ENCODE measurements around the gene SPATA33.

SPATA33 gene

DNA sequence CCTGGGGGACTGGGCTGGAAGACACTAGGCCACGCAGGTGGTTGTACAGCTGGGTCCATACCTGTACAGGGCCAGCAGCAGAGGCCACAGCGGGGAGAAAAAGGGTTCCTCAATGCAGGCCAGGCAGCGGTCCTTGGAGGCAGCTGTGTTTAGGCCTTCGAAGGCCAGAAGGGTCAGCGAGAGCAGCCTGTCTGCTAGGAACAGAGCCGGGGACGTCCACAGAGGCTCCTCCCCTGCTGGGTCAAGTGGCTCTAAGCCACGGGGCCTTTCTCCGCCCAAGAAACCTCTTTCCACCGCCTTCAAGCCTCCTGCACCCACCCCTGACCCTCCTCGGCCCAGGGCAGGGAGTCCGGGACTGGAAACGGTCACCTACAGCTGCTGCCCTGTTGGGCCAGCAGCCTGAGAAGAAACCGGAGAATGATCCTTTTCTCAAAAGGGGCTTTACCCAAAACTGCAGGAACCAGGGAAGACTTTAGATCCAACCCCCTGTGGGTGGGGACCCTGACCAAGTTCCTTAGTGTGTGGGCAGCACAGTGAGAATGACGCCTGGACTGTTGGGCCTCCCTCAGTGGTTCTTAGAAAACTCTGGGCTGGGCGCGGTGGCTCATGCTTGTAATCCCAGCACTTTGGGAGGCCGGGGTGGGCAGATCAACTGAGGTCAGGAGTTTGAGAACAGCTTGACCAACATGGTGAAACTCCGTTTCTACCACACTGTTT is 52.2 kb downstream of the SPATA33 start:
- no peak for DNase-seq (ENCODE audit: low read depth)

DNA sequence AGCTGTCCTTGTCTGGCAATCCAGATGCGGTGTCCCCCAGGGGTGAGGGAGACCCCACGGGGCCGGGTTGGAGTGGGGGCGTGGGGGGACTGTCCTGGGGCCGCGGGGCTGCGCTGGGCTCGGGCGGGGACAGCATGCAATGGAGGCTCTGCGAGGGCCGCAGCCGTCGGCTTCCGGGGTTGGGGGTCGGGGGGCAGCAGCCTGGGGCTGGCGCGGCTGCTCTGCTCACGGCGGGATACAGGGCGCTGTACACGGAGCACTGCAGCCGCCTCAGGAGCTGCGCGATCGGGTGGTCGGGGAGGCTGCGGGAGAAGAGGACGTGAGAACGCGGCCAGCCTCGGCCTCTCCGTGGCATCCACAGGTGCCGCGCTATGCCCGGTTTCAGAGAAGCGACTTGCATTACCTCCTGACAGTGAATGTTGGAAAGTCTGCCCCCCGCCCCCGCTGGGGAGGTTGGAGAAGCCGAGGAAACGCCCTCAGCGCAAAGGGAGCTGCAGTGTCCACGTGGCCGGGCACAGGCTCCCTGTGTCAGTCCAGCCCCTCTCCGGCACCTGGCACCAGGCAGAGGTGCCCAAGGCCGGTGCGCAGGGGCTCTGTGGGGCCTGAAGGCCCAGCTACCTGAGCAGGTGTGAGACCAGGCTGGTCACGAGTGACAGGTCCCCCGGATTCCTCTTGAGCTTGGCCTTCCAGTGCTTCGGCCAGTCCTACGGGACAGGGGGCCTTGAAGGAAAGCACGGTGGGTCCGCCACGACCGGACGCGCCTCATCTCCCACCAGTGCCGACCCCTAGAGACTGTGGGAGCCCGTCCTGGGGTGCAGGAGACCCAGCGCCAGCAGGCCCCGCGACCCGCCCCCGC is 53.3 kb downstream of the SPATA33 start:
- no peak for DNase-seq (ENCODE audit: low read depth)

DNA sequence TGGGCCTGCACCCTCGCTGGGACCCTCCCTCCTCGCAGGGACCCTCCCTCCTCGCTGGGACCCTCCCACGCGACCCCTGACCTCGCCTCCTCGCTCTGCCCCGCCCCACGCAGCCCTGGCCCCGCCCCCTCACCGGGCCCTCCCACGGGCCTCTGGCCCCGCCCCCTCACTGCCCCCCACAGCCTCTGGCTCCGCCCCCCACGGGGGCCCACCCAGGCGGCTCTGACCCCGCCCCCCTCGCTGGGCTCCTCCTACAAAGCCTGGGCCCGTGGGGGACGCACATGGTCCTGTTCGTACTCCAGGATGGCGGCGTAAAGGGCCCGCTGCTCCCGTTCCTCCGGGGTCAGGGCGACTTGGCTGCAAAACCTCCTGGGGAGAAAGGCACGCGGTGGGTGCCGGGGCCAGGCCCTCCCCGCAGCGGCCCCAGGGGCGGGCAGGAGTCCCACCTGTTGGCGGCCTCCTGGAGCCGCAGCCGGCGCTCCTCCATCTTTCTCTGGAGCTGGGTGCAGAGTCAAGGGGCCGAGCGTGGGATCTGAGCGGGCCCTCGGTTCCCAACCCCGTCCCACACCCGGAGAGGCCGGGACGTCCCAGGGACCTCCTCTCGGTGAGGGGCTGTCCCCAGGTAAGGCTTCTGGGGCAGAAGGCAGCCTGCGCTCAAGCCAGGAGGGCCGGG is 54.1 kb downstream of the SPATA33 start:
- DNase-seq (ENCODE audit: low read depth), result peak; percentile 66

DNA sequence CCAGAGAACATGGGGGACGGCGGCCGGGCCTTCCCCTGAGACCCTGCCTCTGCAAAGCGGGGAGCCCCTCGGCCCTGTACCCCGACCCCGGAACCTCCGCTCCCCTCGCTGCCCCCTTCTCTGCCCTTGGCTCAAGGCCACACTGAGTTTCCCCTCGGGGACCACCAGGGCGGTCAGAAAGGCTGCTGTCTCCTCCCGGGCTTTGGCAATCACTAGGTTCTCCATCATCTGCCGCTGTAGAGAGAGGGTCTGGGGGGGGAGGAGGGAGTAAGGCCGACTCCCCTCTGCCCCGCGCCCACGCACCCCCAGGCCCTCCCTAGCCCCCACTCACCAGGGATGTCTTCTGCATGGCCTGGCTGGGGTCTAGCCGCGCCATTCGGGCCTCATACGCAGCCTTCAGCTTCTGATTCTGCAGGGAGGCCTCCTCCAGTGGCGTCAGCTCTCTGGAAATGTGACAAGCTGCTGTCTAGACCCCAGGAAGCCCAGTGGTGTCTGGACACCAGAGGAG is 54.7 kb downstream of the SPATA33 start:
- peak; percentile 18 for DNase-seq (ENCODE audit: low read depth)

DNA sequence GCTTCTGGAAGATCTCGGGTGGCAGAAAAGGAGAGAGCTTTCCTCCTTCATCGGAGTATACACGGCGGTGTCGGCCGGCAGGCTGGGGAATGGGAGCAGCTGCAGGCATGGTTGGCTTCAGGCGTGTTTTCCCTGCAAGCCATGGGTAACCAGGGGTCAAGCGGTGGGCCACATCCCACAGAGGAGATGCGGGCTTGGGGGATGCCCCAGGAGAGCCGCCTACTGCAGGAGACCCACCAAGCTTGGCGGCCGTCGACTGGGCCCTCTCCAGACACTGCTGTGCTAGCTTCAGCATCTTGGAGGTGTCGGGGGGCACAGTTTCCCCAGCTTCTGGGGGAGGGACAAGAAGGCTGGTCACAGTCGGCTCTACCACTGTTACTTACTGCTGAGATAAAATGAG is 58.9 kb downstream of the SPATA33 start:
- DNase-seq (ENCODE audit: low read depth), result no peak

DNA sequence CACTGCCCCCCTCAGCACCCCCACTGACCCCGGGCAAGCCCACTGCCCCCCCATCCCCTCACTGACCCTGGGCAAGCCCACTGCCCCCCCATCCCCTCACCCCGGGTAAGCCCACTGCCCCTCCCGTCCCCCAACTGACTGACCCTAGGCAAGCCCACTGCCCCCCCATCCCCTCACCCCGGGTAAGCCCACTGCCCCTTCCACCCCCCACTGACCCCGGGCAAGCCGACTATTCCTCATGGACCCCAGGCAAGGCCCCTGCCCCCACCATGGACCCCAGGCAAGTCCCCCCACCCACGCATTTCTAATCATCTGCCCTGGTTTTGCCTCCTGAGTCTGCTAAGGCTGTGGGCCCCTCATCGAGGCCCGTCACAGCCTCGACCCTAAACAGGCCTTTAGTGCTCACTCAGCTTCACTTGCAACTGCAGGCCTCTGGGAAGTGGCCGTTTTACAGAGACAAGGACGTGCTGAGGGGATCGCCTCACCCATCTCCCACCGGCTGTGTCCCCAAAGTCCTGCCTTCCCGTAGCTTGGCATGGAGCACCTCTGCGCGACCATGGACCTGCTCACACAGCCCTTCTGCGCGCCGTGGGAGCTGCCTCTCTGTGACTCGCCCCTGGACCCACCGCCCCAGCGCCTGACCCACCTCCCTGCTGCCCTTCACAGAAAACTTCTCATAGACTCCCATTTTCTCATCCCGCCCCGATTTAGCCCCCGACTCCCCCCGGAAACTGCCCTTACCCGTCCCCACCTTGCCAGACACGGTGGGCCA is 59.5 kb downstream of the SPATA33 start:
- no peak for DNase-seq (ENCODE audit: low read depth)

DNA sequence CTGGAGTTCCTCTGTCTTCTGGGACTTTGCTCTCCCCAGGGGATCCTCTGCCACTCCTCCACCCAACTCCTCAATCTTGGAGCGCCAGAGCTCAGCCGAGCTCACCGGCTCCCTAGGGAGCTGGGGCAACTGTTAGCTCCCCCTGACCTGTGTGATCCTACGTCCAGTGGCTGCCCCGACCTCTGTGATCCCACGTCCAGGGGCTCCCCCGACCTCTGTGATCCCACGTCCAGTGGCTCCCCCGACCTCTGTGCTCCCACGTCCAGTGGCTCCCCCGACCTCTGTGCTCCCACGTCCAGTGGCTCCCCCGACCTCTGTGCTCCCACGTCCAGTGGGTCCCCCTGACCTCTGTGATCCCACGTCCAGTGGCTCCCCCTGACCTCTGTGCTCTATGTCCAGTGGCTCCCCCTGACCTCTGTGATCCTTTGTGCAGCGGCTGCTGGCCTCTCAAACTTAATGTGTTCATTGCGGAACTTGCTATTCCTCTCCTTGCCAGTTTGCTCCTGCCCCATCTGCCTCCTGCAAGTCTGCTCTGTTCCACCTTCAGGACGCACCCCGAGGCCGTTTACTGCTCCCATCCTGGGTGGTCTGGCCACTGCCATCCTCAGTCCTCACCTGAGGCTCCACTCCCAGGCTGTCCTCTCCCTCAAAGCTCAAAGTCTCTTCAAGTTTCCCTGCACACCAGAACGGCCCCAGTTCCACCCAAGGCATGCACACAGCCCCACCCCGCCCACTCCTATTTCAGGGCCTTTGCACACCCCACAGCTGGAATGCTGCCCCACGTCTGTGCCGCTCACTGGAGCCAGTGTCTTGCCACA is 60.3 kb downstream of the SPATA33 start:
- no peak for DNase-seq (ENCODE audit: low read depth)

All from EH (cell line).